OCI-LY7 (cell line): ENCODE results near the gene RAB31. TPM values are rescaled to one million over a fixed set of nuclear protein-coding genes. Genes with fewer than 3 reads are reported as not detected.

ENCODE experiments used
- BruUV-seq: library from RNA; stranded (reverse); fragments of 400-500 nt; replicated peaks from 2 replicates; lab custom pipeline; 2021; lab: Mats Ljungman, UMichigan
- CTCF ChIA-PET: fragments of 300-600 bp; sonication (Branson Sonifier 250); formaldehyde crosslinking; loops from one replicate; lab custom pipeline; 2022; ENCODE audit warnings: antibody characterized with exemption; ENCODE audit not compliant: unreplicated experiment; lab: Charles Lee
- POLR2A ChIA-PET: fragments of 300-600 bp; sonication (Branson Sonifier 250); formaldehyde crosslinking; loops from one replicate; lab custom pipeline; 2022; ENCODE audit warnings: antibody characterized with exemption; lab: Charles Lee
- DNase-seq: peaks from one replicate; pipeline ENCODE4 v3.0.0-alpha.2; 2015; ENCODE audit warnings: low spot score
- H2AFZ ChIP-seq: fragments of 200-600 bp; sonication (generic), shearing (Covaris generic); 2 replicates; pipeline ENCODE4 v1.6.1; 2014; ENCODE audit warnings: mild to moderate bottlenecking, antibody characterized with exemption, low read length, moderate library complexity
- H3K27ac ChIP-seq: fragments of 200-600 bp; sonication (generic); 2 replicates; pipeline ENCODE4 v1.5.1; 2014; ENCODE audit warnings: mixed run types, low read depth, mild to moderate bottlenecking, moderate library complexity, low read length, inconsistent platforms; ENCODE audit not compliant: poor library complexity, severe bottlenecking
- H3K36me3 ChIP-seq: fragments of 200-600 bp; sonication (generic); 2 replicates; pipeline ENCODE4 v1.6.1; 2014; ENCODE audit warnings: mild to moderate bottlenecking, antibody characterized with exemption, low read length, moderate library complexity, mixed read lengths; ENCODE audit not compliant: insufficient read depth
- H3K4me1 ChIP-seq: fragments of 200-600 bp; sonication (generic); 2 replicates; pipeline ENCODE4 v1.5.1; 2014; ENCODE audit warnings: mild to moderate bottlenecking, low read length; ENCODE audit not compliant: insufficient read depth, poor library complexity, severe bottlenecking
- H3K4me2 ChIP-seq: fragments of 200-600 bp; sonication (generic); 2 replicates; pipeline ENCODE4 v1.6.1; 2014; ENCODE audit warnings: mild to moderate bottlenecking, low read length
- H3K4me3 ChIP-seq: fragments of 200-600 bp; sonication (generic); 2 replicates; pipeline ENCODE4 v1.5.1; 2014; ENCODE audit warnings: mild to moderate bottlenecking, low read depth, low read length; ENCODE audit not compliant: poor library complexity, severe bottlenecking
- H3K79me2 ChIP-seq: fragments of 200-600 bp; sonication (generic); 2 replicates; pipeline ENCODE4 v1.6.1; 2016; ENCODE audit warnings: low read depth, mild to moderate bottlenecking, low read length, moderate library complexity, mixed read lengths; ENCODE audit not compliant: insufficient read depth
- H3K9me2 ChIP-seq: fragments of 200-600 bp; sonication (generic); 2 replicates; pipeline ENCODE4 v1.6.1; 2016; ENCODE audit warnings: mild to moderate bottlenecking, low read length, mixed read lengths; ENCODE audit not compliant: insufficient read depth
- H3K9me3 ChIP-seq: fragments of 200-600 bp; sonication (generic); 2 replicates; pipeline ENCODE4 v1.6.1; 2014; ENCODE audit warnings: mild to moderate bottlenecking, mixed run types, low read length, mixed read lengths
- H4K20me1 ChIP-seq: fragments of 200-600 bp; sonication (generic); 2 replicates; pipeline ENCODE4 v1.6.1; 2014; ENCODE audit warnings: mild to moderate bottlenecking, antibody characterized with exemption, low read length, moderate library complexity, mixed read lengths; ENCODE audit not compliant: insufficient read depth
- EZH2phosphoT487 ChIP-seq: fragments of 200-600 bp; sonication (generic); IDR thresholded peaks from 2 replicates; pipeline ENCODE4 v1.6.1; 2018; ENCODE audit warnings: low read depth, borderline replicate concordance, mild to moderate bottlenecking, mixed run types, antibody characterized with exemption, low read length, moderate library complexity, mixed read lengths
- intact Hi-C: fragments of 100-400 bp; cut with micrococcal nuclease; formaldehyde crosslinking; loops from one replicate; pipeline ENCODE4 v1.10.0; 2022; ENCODE audit not compliant: unreplicated experiment
- total RNA-seq, 2 experiments: library from RNA; depleted of rRNA in 1 of 2; stranded (reverse); fragments of >200 nt in 1 of 2; shearing (Covaris generic) in 1 of 2; gene quantifications; 2 replicates each; pipeline ENCODE4 v1.2.3, GENCODE V29; 2014 to 2022
- TF ChIP-seq, protein P1 (sequence below): fragments of 200-600 bp; sonication (generic); conservative IDR thresholded peaks from 2 replicates; pipeline ENCODE4 v1.5.1; 2014; ENCODE audit warnings: mild to moderate bottlenecking, antibody characterized with exemption, low read length, moderate library complexity, mixed read lengths

RAB31 gene
- total RNA-seq, 2 experiments from 2014 or later = not detected

GRCh38 chr18:9698497-9698896 is 9.6 kb upstream of the RAB31 start:
- no peak overlapping the region for H2AFZ ChIP-seq
- no peak overlapping the region for H3K27ac ChIP-seq
- no peak overlapping the region for H3K4me2 ChIP-seq
- H4K20me1 ChIP-seq = no peaks in the 10 kb centered on the region
- ChIA-PET POLR2A (interaction anchor here (0.6 kb wide), 2 partner anchors 38 to 963 kb away, joined by 3 to 5 read pairs; no protein-coding TSS in a partner anchor), CTCF (no interaction called here)
- H3K9me2 ChIP-seq = no peaks in the 10 kb centered on the region
- no peak overlapping the region for H3K4me3 ChIP-seq
- TF ChIP-seq EZH2phosphoT487 = no peak
- TF ChIP-seq, protein P1, sequence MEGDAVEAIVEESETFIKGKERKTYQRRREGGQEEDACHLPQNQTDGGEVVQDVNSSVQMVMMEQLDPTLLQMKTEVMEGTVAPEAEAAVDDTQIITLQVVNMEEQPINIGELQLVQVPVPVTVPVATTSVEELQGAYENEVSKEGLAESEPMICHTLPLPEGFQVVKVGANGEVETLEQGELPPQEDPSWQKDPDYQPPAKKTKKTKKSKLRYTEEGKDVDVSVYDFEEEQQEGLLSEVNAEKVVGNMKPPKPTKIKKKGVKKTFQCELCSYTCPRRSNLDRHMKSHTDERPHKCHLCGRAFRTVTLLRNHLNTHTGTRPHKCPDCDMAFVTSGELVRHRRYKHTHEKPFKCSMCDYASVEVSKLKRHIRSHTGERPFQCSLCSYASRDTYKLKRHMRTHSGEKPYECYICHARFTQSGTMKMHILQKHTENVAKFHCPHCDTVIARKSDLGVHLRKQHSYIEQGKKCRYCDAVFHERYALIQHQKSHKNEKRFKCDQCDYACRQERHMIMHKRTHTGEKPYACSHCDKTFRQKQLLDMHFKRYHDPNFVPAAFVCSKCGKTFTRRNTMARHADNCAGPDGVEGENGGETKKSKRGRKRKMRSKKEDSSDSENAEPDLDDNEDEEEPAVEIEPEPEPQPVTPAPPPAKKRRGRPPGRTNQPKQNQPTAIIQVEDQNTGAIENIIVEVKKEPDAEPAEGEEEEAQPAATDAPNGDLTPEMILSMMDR = no peak
- H3K9me3 ChIP-seq = no peaks in the 10 kb centered on the region
- no peak for DNase-seq
- H3K79me2 ChIP-seq = no peaks in the 10 kb centered on the region
- H3K36me3 ChIP-seq = no peaks in the 10 kb centered on the region
- BruUV-seq = no TSS peak
- intact Hi-C loops = no loop called here
- peaks cover 3% of the 10 kb centered on the region for H3K4me1 ChIP-seq

DNA sequence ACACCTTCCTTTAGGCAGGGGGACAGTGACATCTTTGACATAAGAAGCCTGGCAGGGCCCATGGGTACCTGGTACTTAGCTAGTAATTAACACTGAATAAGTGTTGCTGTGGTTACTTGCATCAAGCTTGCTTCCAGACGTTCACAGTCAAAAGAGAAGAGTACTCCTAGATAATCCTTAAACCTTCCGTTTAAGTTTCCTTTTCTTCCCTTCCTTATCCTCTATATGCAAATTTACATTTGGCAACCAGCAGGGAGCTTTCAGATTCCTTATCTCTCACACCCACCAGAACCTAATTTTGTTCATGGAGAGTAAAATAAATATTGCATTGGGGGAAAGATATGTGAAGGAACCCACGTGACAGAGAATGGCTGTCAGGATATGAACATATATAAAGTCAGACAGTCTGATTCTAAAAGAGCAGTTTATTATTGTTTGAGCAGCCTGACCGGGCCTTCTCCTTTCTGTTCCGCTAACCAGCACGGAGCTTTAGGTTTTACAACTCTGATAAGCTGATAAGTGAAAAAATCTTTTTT is 7.8 kb upstream of the RAB31 start:
- TF ChIP-seq EZH2phosphoT487 = no peak
- TF ChIP-seq, protein P1 = no peak
- Histone ChIP-seq H3K36me3 (no peaks in the 10 kb centered on the region), H3K4me2 (no peak overlapping the region), H3K79me2 (no peaks in the 10 kb centered on the region), H3K9me3 (no peaks in the 10 kb centered on the region), H3K27ac (no peak overlapping the region), H2AFZ (no peak overlapping the region), H3K4me3 (no peak overlapping the region), H4K20me1 (no peaks in the 10 kb centered on the region), H3K9me2 (no peaks in the 10 kb centered on the region), H3K4me1 (peaks cover 3% of the 10 kb centered on the region)
- ChIA-PET POLR2A (interaction anchor here (0.7 kb wide), 1 partner anchor 12 kb away, joined by 3 read pairs; no protein-coding TSS in a partner anchor), CTCF (no interaction called here)
- DNase-seq = no peak
- intact Hi-C loops = no loop called here
- BruUV-seq = no TSS peak

GRCh38 chr18:9701609-9702349 is 6.3 kb upstream of the RAB31 start:
- no peak overlapping the region for H2AFZ ChIP-seq
- H3K9me3 ChIP-seq = no peaks in the 10 kb centered on the region
- POLR2A ChIA-PET = no interaction called here
- peaks cover 3% of the 10 kb centered on the region for H3K4me1 ChIP-seq
- no peaks in the 10 kb centered on the region for H4K20me1 ChIP-seq
- H3K4me2 ChIP-seq = no peak overlapping the region
- H3K27ac ChIP-seq = no peak overlapping the region
- H3K4me3 ChIP-seq = no peak overlapping the region
- no peak for TF ChIP-seq EZH2phosphoT487
- TF ChIP-seq, protein P1 = no peak
- H3K9me2 ChIP-seq = no peaks in the 10 kb centered on the region
- BruUV-seq = no TSS peak
- H3K79me2 ChIP-seq = no peaks in the 10 kb centered on the region
- CTCF ChIA-PET = no interaction called here
- intact Hi-C loops = no loop called here
- H3K36me3 ChIP-seq = no peaks in the 10 kb centered on the region
- no peak for DNase-seq
